Measurements from ENCODE around the gene FHOD1. TPM values are rescaled to one million over a fixed set of nuclear protein-coding genes. Genes with fewer than 3 reads are reported as not detected.

The FHOD1 gene
- total and polyA plus RNA-seq, 2 of the 13 experiments (the other 11 are each of a cell fraction or from before 2014, with no cell fraction given), result 20.0 to 20.8 TPM

DNA sequence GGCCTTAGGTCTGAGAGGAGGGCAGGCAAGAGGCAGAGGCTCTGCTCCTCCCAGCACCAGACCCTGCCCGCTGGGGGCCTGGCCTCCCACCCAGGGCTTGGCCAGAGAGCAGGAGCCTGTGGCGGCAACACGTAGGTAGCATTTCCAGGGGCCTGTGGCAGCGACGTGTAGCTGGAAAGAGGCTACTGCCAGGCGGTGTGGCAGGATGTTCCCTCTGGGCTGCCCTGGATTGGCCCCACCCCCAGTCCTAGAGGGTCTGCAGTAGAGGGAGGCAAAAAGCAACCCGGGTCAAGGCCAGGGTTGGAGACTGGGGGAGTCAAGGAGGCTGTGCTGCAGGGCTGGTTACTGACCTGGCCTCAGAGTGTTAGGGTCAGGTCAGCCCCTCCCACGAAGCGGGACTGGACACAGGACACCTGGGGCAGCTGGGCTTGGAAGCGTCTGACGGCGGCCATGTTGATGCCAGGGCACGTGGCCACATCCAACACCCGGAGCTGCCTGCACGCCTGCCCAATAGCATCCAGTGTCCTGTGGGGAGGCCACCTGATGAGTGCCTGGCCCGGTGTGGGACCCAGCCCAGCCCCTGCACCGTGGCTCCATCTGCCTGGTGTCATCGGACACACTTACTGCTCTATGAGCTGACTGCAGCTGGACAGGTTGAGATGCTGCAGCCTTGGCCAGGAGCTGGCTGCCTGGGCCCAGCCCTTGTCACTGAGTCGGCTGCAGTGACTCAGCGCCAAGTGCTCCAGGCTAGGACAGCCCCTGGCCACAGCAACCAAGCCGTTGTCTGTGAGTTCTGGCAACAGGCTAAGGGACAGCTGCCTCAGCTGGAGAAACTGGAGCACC is 39.8 kb downstream of the FHOD1 start (continued):
- TF ChIP-seq, protein P1, sequence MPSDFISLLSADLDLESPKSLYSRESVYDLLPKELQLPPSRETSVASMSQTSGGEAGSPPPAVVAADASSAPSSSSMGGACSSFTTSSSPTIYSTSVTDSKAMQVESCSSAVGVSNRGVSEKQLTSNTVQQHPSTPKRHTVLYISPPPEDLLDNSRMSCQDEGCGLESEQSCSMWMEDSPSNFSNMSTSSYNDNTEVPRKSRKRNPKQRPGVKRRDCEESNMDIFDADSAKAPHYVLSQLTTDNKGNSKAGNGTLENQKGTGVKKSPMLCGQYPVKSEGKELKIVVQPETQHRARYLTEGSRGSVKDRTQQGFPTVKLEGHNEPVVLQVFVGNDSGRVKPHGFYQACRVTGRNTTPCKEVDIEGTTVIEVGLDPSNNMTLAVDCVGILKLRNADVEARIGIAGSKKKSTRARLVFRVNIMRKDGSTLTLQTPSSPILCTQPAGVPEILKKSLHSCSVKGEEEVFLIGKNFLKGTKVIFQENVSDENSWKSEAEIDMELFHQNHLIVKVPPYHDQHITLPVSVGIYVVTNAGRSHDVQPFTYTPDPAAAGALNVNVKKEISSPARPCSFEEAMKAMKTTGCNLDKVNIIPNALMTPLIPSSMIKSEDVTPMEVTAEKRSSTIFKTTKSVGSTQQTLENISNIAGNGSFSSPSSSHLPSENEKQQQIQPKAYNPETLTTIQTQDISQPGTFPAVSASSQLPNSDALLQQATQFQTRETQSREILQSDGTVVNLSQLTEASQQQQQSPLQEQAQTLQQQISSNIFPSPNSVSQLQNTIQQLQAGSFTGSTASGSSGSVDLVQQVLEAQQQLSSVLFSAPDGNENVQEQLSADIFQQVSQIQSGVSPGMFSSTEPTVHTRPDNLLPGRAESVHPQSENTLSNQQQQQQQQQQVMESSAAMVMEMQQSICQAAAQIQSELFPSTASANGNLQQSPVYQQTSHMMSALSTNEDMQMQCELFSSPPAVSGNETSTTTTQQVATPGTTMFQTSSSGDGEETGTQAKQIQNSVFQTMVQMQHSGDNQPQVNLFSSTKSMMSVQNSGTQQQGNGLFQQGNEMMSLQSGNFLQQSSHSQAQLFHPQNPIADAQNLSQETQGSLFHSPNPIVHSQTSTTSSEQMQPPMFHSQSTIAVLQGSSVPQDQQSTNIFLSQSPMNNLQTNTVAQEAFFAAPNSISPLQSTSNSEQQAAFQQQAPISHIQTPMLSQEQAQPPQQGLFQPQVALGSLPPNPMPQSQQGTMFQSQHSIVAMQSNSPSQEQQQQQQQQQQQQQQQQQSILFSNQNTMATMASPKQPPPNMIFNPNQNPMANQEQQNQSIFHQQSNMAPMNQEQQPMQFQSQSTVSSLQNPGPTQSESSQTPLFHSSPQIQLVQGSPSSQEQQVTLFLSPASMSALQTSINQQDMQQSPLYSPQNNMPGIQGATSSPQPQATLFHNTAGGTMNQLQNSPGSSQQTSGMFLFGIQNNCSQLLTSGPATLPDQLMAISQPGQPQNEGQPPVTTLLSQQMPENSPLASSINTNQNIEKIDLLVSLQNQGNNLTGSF (CRISPR knock-in tag; IDR thresholded peaks at IDR 0.05), result no peak
- TF ChIP-seq NONO (IDR thresholded peaks at IDR 0.05) (no peak), NONO (CRISPR knock-in tag; conservative IDR thresholded peaks at IDR 0.05) (0 out of 2 replicates have a peak, but pooled peaks have one; percentile 41), ZBTB38 (CRISPR knock-in tag; IDR thresholded peaks at IDR 0.05) (peak; percentile 44; the same call in 1 of the 2 replicates), ZNF772 (CRISPR knock-in tag; IDR thresholded peaks at IDR 0.05) (peak; percentile 51; the same call in 1 of the 2 replicates), ZNF225 (CRISPR knock-in tag; IDR thresholded peaks at IDR 0.05) (no peak; the same call in 1 of the 2 replicates), HIVEP1 (CRISPR knock-in tag; IDR thresholded peaks at IDR 0.05) (0 out of 2 replicates have a peak, but pooled peaks have one; percentile 17), MAF1 (CRISPR knock-in tag; IDR thresholded peaks at IDR 0.05; ENCODE audit: borderline replicate concordance) (no peak), ZNF562 (CRISPR knock-in tag; IDR thresholded peaks at IDR 0.05; ENCODE audit: borderline replicate concordance) (no peak), TBX2 (CRISPR knock-in tag; IDR thresholded peaks at IDR 0.05; ENCODE audit: borderline replicate concordance) (peak; percentile 49; the same call in 1 of the 2 replicates), ZNF691 (CRISPR knock-in tag; IDR thresholded peaks at IDR 0.05; ENCODE audit: borderline replicate concordance, low read depth) (peak; percentile 97), HBP1 (CRISPR knock-in tag; IDR thresholded peaks at IDR 0.05; ENCODE audit: low read depth) (0 out of 2 replicates have a peak, but pooled peaks have one; percentile 15), RARA (CRISPR knock-in tag; IDR thresholded peaks at IDR 0.05) (peak; percentile 67; the same call in 1 of the 2 replicates), NR2F6 (IDR thresholded peaks at IDR 0.05) (0 out of 2 replicates have a peak, but pooled peaks have one; percentile 49), NR2F6 (CRISPR knock-in tag; IDR thresholded peaks at IDR 0.05) (peak; percentile 67)
- TF ChIP-seq, protein P2, sequence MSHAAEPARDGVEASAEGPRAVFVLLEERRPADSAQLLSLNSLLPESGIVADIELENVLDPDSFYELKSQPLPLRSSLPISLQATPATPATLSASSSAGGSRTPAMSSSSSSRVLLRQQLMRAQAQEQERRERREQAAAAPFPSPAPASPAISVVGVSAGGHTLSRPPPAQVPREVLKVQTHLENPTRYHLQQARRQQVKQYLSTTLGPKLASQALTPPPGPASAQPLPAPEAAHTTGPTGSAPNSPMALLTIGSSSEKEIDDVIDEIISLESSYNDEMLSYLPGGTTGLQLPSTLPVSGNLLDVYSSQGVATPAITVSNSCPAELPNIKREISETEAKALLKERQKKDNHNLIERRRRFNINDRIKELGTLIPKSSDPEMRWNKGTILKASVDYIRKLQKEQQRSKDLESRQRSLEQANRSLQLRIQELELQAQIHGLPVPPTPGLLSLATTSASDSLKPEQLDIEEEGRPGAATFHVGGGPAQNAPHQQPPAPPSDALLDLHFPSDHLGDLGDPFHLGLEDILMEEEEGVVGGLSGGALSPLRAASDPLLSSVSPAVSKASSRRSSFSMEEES (CRISPR knock-in tag; IDR thresholded peaks at IDR 0.05), result no peak
